Renal pelvis (tissue), 4 donors: ENCODE results near the gene PEX19. TPM values are rescaled to one million over a fixed set of nuclear protein-coding genes. Genes with fewer than 3 reads are reported as not detected.
"Not testable (repeated sequence)": the region's sequence is repeated elsewhere in the genome, so short reads cannot be mapped to it uniquely, and the experiment has no call there.

ENCODE experiments used
- DNase-seq: peaks from one replicate; pipeline ENCODE4 v3.0.0-alpha.2; 2013
- polyA plus RNA-seq, 3 donors: library from polyadenylated mRNA; unstranded; fragments of 120-200 nt; gene quantifications; one replicate each; pipeline ENCODE4 v1.2.1, GENCODE V29; 2013; ENCODE audit not compliant: insufficient read length in 3 of 3

Gene PEX19
- polyA plus RNA-seq, 3 donors, result 82.3 to 86.5 (median 85.6) TPM

GRCh38 chr1:160291248-160292220, 6.6 kb upstream of the PEX19 start:
- DNase-seq, result peak; percentile 71

GRCh38 chr1:160287769-160288168, 2.8 kb upstream of the PEX19 start:
- not testable (repeated sequence) for DNase-seq

- no peak for DNase-seq
Observed at GRCh38 chr1:160285506-160285905, 573 bp upstream of the PEX19 start.

GRCh38 chr1:160284220-160284781, 632 bp downstream of the PEX19 start:
- peak; percentile 30 for DNase-seq

- no peak for DNase-seq
Observed at GRCh38 chr1:160282807-160283206, 2.1 kb downstream of the PEX19 start.

- DNase-seq, result no peak
Observed at GRCh38 chr1:160277987-160278386, 6.9 kb downstream of the PEX19 start.

GRCh38 chr1:160277330-160277729, 7.6 kb downstream of the PEX19 start:
- DNase-seq, result no peak

- no peak for DNase-seq
Observed at GRCh38 chr1:160271025-160271424, 13.9 kb downstream of the PEX19 start.

- no peak for DNase-seq
Observed at GRCh38 chr1:160267284-160267991, 17.5 kb downstream of the PEX19 start.

GRCh38 chr1:160264795-160265307, 20.1 kb downstream of the PEX19 start:
- no peak for DNase-seq

- peak; percentile 98 for DNase-seq
Observed at GRCh38 chr1:160261893-160262794, 22.8 kb downstream of the PEX19 start, which contains the start of gene DCAF8. TSS of gene DCAF8 (minus strand) at chr1:160262549. CDS start at chr1:160244008, 18,541 bp downstream.

GRCh38 chr1:160261556-160261892, 23.4 kb downstream of the PEX19 start:
- DNase-seq, result peak; percentile 77

GRCh38 chr1:160260406-160261382, 24.2 kb downstream of the PEX19 start:
- peak; percentile 97 for DNase-seq

GRCh38 chr1:160258177-160258798, 26.6 kb downstream of the PEX19 start:
- DNase-seq, result no peak

GRCh38 chr1:160257411-160258015, 27.4 kb downstream of the PEX19 start:
- DNase-seq, result no peak

GRCh38 chr1:160256396-160257046, 28.4 kb downstream of the PEX19 start:
- no peak for DNase-seq

- DNase-seq, result no peak
Observed at GRCh38 chr1:160255781-160256300, 29.1 kb downstream of the PEX19 start.
